NCI-H2107 treated with DMSO at 0.1 percent for 48 hours (cell line): ENCODE results near the gene FASN.

ENCODE experiments used
- DNase-seq: peaks from one replicate; lab custom pipeline; 2025; ENCODE audit not compliant: unreplicated experiment; lab: John Stamatoyannopoulos, UW

FASN gene

GRCh38 chr17:82078433-82078832, 19.6 kb downstream of the FASN start:
- no peak for DNase-seq

GRCh38 chr17:82077617-82078358, 20.2 kb downstream of the FASN start:
- no peak for DNase-seq

- no peak for DNase-seq
These were observed 21.0 kb downstream of the FASN start for GRCh38 chr17:82076785-82077591.

- no peak for DNase-seq
These were observed 21.8 kb downstream of the FASN start for GRCh38 chr17:82076018-82076784.

- no peak for DNase-seq
These were observed 24.6 kb downstream of the FASN start for GRCh38 chr17:82073446-82073845.

- no peak for DNase-seq
These were observed 25.2 kb downstream of the FASN start for GRCh38 chr17:82072827-82073226.

- no peak for DNase-seq
These were observed 27.4 kb downstream of the FASN start for GRCh38 chr17:82070611-82071010.

- DNase-seq: no peak
These were observed 32.3 kb downstream of the FASN start, which contains the start of gene DUS1L for GRCh38 chr17:82065638-82066303. Gene DUS1L (minus strand): TSS chr17:82065804. CDS start chr17:82065059, 745 bp downstream.

GRCh38 chr17:82065193-82065637, 32.8 kb downstream of the FASN start:
- DNase-seq: no peak

- peak; percentile 6 for DNase-seq
These were observed 33.4 kb downstream of the FASN start for GRCh38 chr17:82064433-82065192.

GRCh38 chr17:82063424-82064415, 34.3 kb downstream of the FASN start:
- DNase-seq: no peak

- no peak for DNase-seq
These were observed 35.1 kb downstream of the FASN start for GRCh38 chr17:82062984-82063368.

GRCh38 chr17:82062076-82062983, 35.7 kb downstream of the FASN start:
- DNase-seq: no peak

- no peak for DNase-seq
These were observed 36.8 kb downstream of the FASN start for GRCh38 chr17:82061047-82061925.

- no peak for DNase-seq
These were observed 37.4 kb downstream of the FASN start for GRCh38 chr17:82060614-82061013.

GRCh38 chr17:82060001-82060380, 38.0 kb downstream of the FASN start:
- no peak for DNase-seq
